GM21529 (cell line): ENCODE measurements around the gene GTF3C5.
"Not testable (repeated sequence)": the region's sequence is repeated elsewhere in the genome, so short reads cannot be mapped to it uniquely, and the experiment has no call there.

Experiments used
- ATAC-seq: cut with Tn5 transposase; IDR thresholded peaks from one replicate; pipeline ENCODE4 v1.9.1; 2021; ENCODE audit not compliant: unreplicated experiment

GTF3C5 gene

GRCh38 chr9:133051966-133052539 lies 21.3 kb downstream of the GTF3C5 start:
- no peak for ATAC-seq

- no peak for ATAC-seq
Measured at GRCh38 chr9:133054194-133054890, 23.5 kb downstream of the GTF3C5 start.

GRCh38 chr9:133054966-133055365 lies 24.2 kb downstream of the GTF3C5 start:
- no peak for ATAC-seq

GRCh38 chr9:133055788-133056420 lies 25.1 kb downstream of the GTF3C5 start:
- no peak for ATAC-seq

- no peak for ATAC-seq
Measured at GRCh38 chr9:133056533-133056932, 25.7 kb downstream of the GTF3C5 start.

- no peak for ATAC-seq
Measured at GRCh38 chr9:133057006-133057405, 26.2 kb downstream of the GTF3C5 start.

GRCh38 chr9:133057553-133057952 lies 26.8 kb downstream of the GTF3C5 start:
- no peak for ATAC-seq

- no peak for ATAC-seq
Measured at GRCh38 chr9:133058071-133058470, 27.3 kb downstream of the GTF3C5 start.

- ATAC-seq = no peak
Measured at GRCh38 chr9:133058550-133059320, 27.9 kb downstream of the GTF3C5 start.

- ATAC-seq = no peak
Measured at GRCh38 chr9:133059623-133060022, 28.8 kb downstream of the GTF3C5 start.

GRCh38 chr9:133060417-133060841 lies 29.6 kb downstream of the GTF3C5 start:
- no peak for ATAC-seq

- ATAC-seq = not testable (repeated sequence)
Measured at GRCh38 chr9:133061019-133061763, 30.4 kb downstream of the GTF3C5 start.

- not testable (repeated sequence) for ATAC-seq
Measured at GRCh38 chr9:133061764-133062145, 31.0 kb downstream of the GTF3C5 start, which contains the start of gene CEL. Gene CEL (plus strand): TSS chr9:133061981. CDS start chr9:133062003, 22 bp downstream.

- ATAC-seq = not testable (repeated sequence)
Measured at GRCh38 chr9:133062569-133062968, 31.8 kb downstream of the GTF3C5 start.

- ATAC-seq = no peak
Measured at GRCh38 chr9:133063159-133063499, 32.3 kb downstream of the GTF3C5 start.

- ATAC-seq = no peak
Measured at GRCh38 chr9:133063500-133064231, 32.9 kb downstream of the GTF3C5 start.

GRCh38 chr9:133064241-133065069 lies 33.7 kb downstream of the GTF3C5 start:
- ATAC-seq = no peak

GRCh38 chr9:133065070-133065388 lies 34.2 kb downstream of the GTF3C5 start:
- no peak for ATAC-seq

- no peak for ATAC-seq
Measured at GRCh38 chr9:133066181-133066983, 35.6 kb downstream of the GTF3C5 start.
